Measurements from ENCODE around the gene SLC9A9. TPM values are rescaled to one million over a fixed set of nuclear protein-coding genes. Genes with fewer than 3 reads are reported as not detected.

The SLC9A9 gene
- total and polyA plus RNA-seq, 2 of the 8 experiments (the other 6 are each of a cell fraction or from before 2014, with no cell fraction given) = 0.48 to 1.1 TPM

- Histone ChIP-seq H3K23me2 (ENCODE audit: low read depth, low read length) (no peaks in the 10 kb centered on the region), H4K8ac (ENCODE audit: extremely low read depth, insufficient read depth, low read length) (no peak overlapping the region), H3K27me3 (replicated peaks in 1 of 4; ENCODE audit: control insufficient read depth in 3 of 4, extremely low read depth in 1 of 4, insufficient read depth in 3 of 4, low read length in 3 of 4) (no peaks in the 10 kb centered on the region), H4K5ac (ENCODE audit: insufficient read length, low read depth, low read length) (no peak overlapping the region), H3K23ac (ENCODE audit: insufficient read length) (no peak overlapping the region), H3K14ac (ENCODE audit: insufficient read length) (no peak overlapping the region), H2BK20ac (ENCODE audit: low read length) (peak overlapping the region; percentile 36; the same call in 1 of the 2 replicates), H3K4ac (replicated peaks; ENCODE audit: insufficient read length, low read depth, low read length) (no peak overlapping the region), H4K91ac (replicated peaks; ENCODE audit: insufficient read length, low read length) (peak overlapping the region; percentile 83), H2AFZ (ENCODE audit: low read length) (peak overlapping the region; percentile 63; the same call in 1 of the 2 replicates), H2BK15ac (ENCODE audit: low read length) (no peak overlapping the region; the same call in 1 of the 2 replicates), H3K9me3 (ENCODE audit: insufficient read depth in 2 of 2, low read depth in 1 of 2, low read length in 1 of 2) (no peaks in the 10 kb centered on the region), H3K18ac (ENCODE audit: extremely low read depth, low read length) (0 out of 2 replicates have a peak overlapping the region, but pooled peaks have one; percentile 6), H3K79me1 (ENCODE audit: low read depth, low read length) (no peaks in the 10 kb centered on the region), H2AK5ac (ENCODE audit: low read depth, low read length) (no peak overlapping the region), H3K4me1 (replicated peaks in 1 of 4; ENCODE audit: control insufficient read depth in 3 of 4, insufficient read depth in 4 of 4, low read length in 3 of 4) (peaks cover 5 to 20% (median 14%) of the 10 kb centered on the region in 4 experiments), H2BK12ac (ENCODE audit: low read depth, low read length) (peak overlapping the region; percentile 85; the same call in 1 of the 2 replicates), H3K79me2 (ENCODE audit: control insufficient read depth in 1 of 2, insufficient read depth in 2 of 2, low read length in 2 of 2) (no peaks in the 10 kb centered on the region), H4K20me1 (replicated peaks in 1 of 2; ENCODE audit: control insufficient read depth in 1 of 2, insufficient read depth in 2 of 2, low read length in 2 of 2) (no peaks in the 10 kb centered on the region), H3K56ac (replicated peaks; ENCODE audit: insufficient read length, low read depth, low read length) (no peak overlapping the region), H3K9ac (replicated peaks in 1 of 4; ENCODE audit: extremely low read depth in 1 of 4, low read depth in 3 of 4, low read length in 3 of 4) (peak overlapping the region in 2 of 4 experiments; percentile 2 to 34; a peak in 1 of 7 replicates), H3K27ac (ENCODE audit: low read depth, low read length) (no peak overlapping the region), H2BK120ac (replicated peaks; ENCODE audit: low read depth, low read length) (peak overlapping the region; percentile 65), H3K36me3 (ENCODE audit: control insufficient read depth in 2 of 4, insufficient read depth in 4 of 4, low read length in 3 of 4) (no peaks in the 10 kb centered on the region), H3K4me3 (ENCODE audit: extremely low read depth in 1 of 4, insufficient read depth in 2 of 4, low read depth in 3 of 4, low read length in 4 of 4) (no peak overlapping the region), H2BK5ac (ENCODE audit: low read depth, low read length) (peak overlapping the region; percentile 8; the same call in 1 of the 2 replicates), H3K4me2 (ENCODE audit: insufficient read depth in 1 of 2, low read depth in 2 of 2, low read length in 2 of 2) (no peak overlapping the region)
- ChIA-PET CTCF (ENCODE audit: partially characterized antibody) (interaction anchor here (1.9 kb wide), 1 partner anchor 168 kb away, joined by 6 read pairs; no protein-coding TSS in a partner anchor), POLR2A (ENCODE audit: partially characterized antibody) (no interaction called here)
- no peak for DNase-seq (ENCODE audit: low read depth in 1 of 2, low spot score in 2 of 2)
- TF ChIP-seq POLR2AphosphoS5 (IDR thresholded peaks at IDR 0.05; ENCODE audit: low read depth, low read length) (no peak), KDM1A (IDR thresholded peaks at IDR 0.05; ENCODE audit: borderline replicate concordance, low read length) (no peak), CTCF (IDR thresholded peaks at IDR 0.05; ENCODE audit: control extremely low read depth in 1 of 3, insufficient read depth in 1 of 3, low read depth in 1 of 3, low read length in 3 of 3) (peak in 2 of 3 experiments; percentile 10 to 27; a peak in 2 of 4 replicates)
- WGBS, 2 experiments (ENCODE audit: extremely low coverage in 1 of 2, insufficient coverage in 1 of 2, insufficient read length in 1 of 2, insufficient replicate concordance in 2 of 2, low coverage in 1 of 2, low lambda C conversion rate in 2 of 2, missing lambda C conversion rate in 1 of 2) = 89% methylated on average over 6 of the region's 6 CpGs; no CpG with 5 or more reads in 1 of the 2 experiments
- FAIRE-seq = no peak
These were observed 246.4 kb downstream of the SLC9A9 start for GRCh38 chr3:143601723-143602484.
